ENCODE results near the gene MEA1.

GRCh38 chr6:42967228-42967627, 46.5 kb downstream of the MEA1 start:
- TF ChIP-seq YY1 (IDR thresholded peaks at IDR 0.05; ENCODE audit: low read depth, low read length) (no peak), SIX5 (IDR thresholded peaks at IDR 0.05; ENCODE audit: low read depth, low read length, severe bottlenecking) (no peak), CTCF (IDR thresholded peaks at IDR 0.05 in 2 of 3, conservative IDR thresholded peaks at IDR 0.05 in 1 of 3; ENCODE audit: control insufficient read depth in 2 of 3, extremely low read depth in 1 of 3, insufficient read depth in 1 of 3, low read depth in 3 of 3, low read length in 3 of 3) (no peak), NFYB (IDR thresholded peaks at IDR 0.05; ENCODE audit: insufficient read depth, low read depth, low read length) (no peak), SKIL (IDR thresholded peaks at IDR 0.05; ENCODE audit: low read depth, poor library complexity, severe bottlenecking) (no peak), RUNX3 (IDR thresholded peaks at IDR 0.05; ENCODE audit: low read length) (no peak), SPI1 (IDR thresholded peaks at IDR 0.05; ENCODE audit: borderline replicate concordance, insufficient read depth, low read depth, low read length) (no peak), CREB1 (IDR thresholded peaks at IDR 0.05; ENCODE audit: low read depth) (no peak), FOS (IDR thresholded peaks at IDR 0.05; ENCODE audit: borderline replicate concordance, extremely low read depth, insufficient read length) (no peak), POLR2AphosphoS5 (IDR thresholded peaks at IDR 0.05; ENCODE audit: low read length) (no peak), ASH2L (IDR thresholded peaks at IDR 0.05; ENCODE audit: borderline replicate concordance, low read depth) (no peak), RBBP5 (conservative IDR thresholded peaks at IDR 0.05) (no peak), PKNOX1 (IDR thresholded peaks at IDR 0.05) (no peak), EP300 (IDR thresholded peaks at IDR 0.05; ENCODE audit: borderline replicate concordance in 1 of 2, control insufficient read depth in 1 of 2, low read depth in 2 of 2, low read length in 2 of 2) (no peak)
